ENCODE results near the gene PAQR9.
A peak's percentile ranks its signal among the peaks of the same experiment; 100 is the strongest.

Gene PAQR9

DNA sequence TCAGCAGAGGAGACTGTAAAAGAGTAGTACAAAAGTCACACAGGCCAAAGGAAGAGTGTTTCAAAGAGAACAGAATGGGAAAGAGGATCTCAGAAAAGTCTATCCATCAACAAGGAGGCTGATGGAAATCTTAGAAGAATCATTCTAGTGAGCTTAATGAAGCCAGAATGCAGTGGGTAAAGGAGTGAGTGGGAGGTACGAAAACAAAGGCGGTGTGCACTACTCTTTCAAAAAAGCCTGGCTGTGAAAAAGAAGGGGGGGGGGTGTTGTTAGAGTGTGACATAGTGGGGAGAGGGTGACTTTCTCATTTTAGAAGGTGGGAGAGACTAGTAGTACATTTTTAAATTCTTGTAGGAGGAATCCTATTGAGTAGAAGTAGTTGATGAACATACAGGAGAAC is 11.7 kb downstream of the PAQR9 start:
- no peak for DNase-seq (ENCODE audit: low read depth in 3 of 3)

DNA sequence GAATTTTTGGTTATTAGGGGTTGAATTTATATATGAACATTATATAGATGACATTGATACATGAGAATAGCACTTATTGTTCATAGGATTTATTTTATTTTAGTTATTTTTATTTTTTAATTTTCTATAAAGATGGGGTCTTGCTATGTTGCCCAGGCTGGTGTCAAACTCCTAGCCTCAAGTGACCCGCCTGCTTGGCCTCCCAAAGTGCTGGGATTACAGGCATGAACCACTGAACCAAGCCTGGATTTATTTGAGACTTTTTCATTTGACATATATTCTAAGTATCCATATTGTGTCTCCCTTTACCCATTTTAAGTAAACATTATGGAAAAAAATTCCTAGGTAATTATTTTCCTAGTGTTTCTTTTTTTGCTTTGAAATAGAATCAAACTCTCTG is 12.5 kb downstream of the PAQR9 start:
- DNase-seq (ENCODE audit: low read depth in 3 of 3), result no peak

DNA sequence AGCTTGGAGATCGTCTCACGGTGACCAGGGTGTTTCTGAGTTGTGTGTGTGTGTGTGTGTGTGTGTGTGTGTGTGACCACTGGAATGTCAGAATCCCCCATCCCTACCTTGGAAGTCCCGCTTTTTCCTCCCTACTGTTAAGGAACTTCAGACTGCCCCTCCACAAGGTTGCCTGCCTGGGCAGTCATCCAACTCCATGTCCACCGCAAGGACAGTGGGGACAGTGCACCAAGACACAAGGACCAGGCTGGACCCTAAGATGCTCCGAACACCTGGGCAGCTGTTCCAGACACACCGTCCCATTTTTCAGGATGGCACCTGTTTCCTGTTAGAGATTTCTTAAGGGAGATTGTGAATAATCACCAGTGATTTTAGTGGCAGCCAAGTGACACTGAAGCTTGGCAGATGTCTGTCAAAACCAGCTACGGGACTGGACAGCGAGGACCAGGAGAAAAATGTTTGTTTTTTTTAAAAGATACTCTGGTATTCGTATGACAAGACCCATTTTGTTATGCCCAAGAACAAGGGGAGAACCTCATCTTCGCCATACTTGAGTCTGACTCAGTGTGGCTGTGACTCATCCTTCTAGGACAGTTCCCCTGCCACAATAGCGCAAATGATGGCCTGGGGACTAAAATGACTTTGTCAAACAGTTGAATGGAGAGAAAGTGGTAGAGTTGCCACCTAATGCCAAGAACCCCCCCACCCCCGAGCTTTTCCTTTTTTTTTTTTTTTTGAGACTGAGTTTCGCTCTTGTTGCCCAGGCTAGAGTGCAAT is 15.5 kb downstream of the PAQR9 start:
- DNase-seq (ENCODE audit: low read depth in 3 of 3), result peak in 2 of 3 experiments; percentile 7 to 17

DNA sequence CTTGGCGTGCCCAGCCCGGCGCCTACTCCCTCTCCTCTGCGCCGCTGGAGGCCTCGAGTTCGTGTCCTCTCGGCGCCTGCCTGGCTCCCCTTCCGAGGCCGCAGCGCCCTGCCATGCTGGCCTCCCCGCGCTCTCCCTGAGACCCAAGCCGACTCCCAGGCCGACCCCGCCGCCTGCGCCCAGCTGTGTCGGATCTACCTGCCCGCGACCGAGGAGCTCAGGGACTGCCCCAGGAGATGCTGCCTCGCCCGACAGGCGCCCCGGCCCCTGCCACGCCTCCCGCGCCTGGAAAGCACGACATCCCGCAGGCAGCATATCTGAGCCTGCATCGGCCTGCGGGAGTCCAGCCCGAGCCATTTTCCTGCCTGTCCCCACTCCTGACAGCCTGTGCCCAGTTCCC is 16.1 kb downstream of the PAQR9 start:
- DNase-seq (ENCODE audit: low read depth in 3 of 3), result peak in 1 of 3 experiments; percentile 3

DNA sequence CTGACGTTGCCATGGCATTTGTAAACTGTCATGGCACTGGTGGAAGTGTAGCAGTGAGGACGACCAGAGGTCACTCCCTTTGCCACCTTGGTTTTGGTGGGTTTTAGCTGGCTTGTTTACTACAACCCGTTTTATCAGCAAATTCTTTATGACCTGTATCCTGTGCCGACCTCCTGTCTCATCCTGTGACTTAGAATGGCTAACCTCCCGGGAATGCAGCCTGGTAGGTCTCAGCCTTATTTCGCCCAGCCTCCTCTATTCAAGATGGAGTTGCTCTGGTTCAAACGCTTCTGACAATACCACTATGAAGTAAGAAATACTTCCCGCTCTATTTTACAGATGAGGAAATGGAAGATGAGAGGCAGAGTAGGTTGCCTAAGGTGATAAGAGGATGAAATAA is 16.6 kb downstream of the PAQR9 start:
- DNase-seq (ENCODE audit: low read depth in 3 of 3), result no peak

DNA sequence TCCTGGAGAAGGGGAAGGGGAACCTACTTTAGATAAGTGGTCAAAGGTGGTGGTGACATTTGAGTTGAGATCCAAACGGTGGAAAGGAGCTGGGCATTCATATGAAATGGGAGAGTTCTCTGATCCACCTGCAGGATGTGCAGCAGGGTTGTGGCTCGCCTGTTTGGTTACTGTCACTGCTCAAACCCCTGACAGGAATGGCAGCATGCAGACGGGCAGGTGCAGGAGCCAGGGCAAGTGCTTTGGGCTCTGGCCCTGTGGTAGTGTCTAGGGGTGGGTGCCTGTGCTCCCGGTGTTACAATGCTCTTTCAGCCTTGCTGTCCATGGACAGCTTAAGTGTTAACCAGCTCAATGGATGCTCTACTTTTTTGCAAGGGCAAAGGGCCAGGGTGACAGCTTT is 18.5 kb downstream of the PAQR9 start:
- no peak for DNase-seq (ENCODE audit: low read depth in 3 of 3)

DNA sequence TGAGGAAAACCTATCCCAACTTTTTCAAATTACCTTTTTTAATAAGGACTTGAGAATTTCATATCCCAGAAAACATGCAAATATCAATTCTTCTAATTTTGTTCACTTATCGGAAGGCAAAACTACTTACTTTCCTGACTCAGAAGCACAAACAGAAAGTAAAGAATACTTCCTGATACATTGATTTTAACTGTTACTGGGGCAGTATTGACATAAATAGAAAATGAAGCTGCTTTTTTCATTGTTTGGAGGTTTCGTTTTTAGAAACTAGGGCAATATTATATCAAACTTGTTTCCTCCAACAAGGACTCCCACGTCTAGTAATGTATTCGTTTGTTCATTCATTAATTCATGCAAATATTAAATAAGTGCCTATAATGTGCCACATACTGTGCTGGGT is 19.1 kb downstream of the PAQR9 start:
- no peak for DNase-seq (ENCODE audit: low read depth in 3 of 3)

DNA sequence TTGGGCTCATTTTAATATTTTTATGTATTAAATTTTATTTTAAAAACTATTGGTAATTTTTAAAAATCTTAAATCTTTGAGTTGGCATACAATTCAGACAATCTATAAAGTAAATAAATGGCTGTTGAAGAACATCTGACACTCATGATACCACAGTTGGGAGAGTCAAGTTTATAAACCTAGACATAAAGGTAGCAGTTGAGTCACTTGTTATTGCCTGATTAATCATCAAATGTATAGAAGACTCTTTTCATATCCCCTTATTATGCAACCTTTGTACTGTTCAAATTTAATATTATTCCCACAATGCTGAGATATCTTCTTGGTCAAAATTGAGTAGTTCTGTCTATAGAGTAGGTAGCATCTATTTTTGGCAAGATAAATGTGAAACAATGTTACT is 19.6 kb downstream of the PAQR9 start:
- DNase-seq (ENCODE audit: low read depth in 3 of 3), result no peak

DNA sequence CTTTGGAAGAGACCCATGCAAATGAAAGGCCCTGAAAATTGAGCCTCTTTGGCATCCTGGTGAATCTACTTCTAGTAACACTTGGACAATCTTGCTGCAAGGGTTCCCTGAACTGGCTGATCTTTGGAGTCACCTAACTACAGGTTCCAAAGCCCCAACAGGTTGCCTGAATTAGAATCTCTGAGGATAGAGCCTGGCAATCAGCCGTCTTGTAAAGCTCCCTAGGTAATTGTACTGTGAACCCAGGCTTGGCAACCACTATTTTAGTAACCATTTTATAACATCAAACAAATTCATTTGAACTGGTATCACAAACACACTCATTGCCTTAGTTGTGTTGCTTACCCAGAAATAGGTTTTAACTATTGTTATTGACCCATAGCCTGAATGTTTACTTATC is 20.1 kb downstream of the PAQR9 start:
- DNase-seq (ENCODE audit: low read depth in 3 of 3), result no peak

DNA sequence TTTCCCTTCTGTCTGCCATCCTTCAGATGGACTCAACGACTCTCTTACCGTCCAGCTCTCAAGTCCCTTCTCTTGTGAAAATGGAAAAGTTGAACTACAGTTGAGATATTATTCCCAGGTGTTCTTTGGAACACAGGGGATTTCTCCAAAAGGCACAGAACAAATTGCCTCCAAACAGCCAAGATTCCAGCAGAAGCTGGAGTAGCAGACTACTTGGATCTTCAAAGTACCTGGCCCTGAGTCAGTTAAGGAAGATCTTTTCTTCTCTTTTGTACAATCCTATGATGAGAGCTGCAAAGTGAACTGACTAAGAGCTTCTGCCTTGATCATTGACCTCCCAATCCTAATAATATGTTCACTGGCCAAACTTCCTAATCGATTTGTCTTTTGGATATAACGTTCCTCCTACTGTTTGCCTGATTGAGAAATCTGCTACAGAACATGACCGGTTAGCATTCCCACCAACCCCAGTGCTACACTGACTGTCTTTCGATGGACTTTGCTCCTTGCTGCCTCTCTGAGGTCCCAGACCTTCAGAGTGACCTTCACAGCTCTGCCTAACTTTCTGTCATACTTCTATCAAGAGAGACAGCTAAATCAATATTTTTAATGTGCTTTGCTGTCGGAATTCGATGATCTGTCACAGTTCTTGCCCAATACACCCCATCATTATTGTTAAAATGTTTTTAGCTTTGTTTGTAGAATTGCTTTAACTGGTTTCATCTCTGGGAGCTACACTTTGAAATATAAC is 21.9 kb downstream of the PAQR9 start:
- DNase-seq (ENCODE audit: low read depth in 3 of 3), result no peak

DNA sequence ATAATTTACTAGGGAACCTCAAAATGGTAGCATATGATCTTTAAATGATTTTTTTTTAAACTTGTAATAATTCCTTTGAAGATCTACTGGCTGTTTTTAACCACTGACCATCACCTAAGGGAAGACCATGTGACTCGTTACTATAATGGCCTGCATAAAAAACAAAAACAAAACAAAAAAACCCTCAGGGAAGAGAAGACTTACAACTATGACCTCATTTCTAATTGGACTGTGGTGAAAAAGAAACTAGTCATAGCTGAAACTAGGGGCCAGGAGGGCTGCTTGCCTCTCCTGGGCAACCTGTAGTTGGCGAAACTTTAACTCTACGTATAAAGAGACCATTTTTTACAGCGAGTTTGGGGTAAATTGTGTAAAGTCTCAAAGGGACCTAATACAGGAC is 23.0 kb downstream of the PAQR9 start:
- DNase-seq (ENCODE audit: low read depth in 3 of 3), result no peak

DNA sequence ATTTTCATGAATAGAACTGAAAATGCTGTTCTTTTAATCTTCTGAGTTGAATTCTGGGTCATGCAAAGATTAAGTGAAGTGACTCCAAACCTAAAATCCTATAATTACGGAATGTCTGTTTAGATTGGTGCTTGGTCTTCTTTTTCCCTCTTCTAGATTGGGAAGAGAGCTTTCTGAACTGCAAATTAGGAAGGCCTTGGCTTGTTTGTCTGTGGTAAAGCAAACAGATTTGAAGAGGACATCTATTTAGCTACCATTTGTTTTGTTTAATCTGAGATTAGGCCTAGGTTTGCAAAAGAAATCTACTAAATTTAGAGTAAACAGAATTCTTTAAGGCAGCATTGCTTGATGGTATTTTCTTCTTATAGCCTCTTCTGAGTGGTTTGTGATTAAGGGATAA is 23.5 kb downstream of the PAQR9 start:
- no peak for DNase-seq (ENCODE audit: low read depth in 3 of 3)

DNA sequence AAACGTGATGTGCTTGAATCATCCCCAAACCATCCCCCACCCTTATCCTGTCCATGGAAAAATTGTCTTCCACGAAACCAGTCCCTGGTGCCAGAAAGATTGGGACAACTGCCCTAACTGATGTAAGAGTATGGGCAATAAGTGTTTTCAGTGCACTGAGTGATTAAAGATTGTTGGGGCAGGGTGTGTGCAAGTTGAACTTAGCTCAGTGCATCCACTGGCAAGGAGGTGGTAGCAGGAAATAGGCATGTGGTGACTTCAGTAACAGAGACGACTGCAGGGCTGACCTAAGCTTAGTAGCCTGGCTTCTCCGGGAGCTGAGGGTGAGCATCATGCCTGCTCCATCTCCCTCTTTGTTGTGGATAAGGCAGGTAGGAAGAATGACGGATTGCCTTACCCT is 27.5 kb downstream of the PAQR9 start:
- DNase-seq (ENCODE audit: low read depth in 3 of 3), result no peak

DNA sequence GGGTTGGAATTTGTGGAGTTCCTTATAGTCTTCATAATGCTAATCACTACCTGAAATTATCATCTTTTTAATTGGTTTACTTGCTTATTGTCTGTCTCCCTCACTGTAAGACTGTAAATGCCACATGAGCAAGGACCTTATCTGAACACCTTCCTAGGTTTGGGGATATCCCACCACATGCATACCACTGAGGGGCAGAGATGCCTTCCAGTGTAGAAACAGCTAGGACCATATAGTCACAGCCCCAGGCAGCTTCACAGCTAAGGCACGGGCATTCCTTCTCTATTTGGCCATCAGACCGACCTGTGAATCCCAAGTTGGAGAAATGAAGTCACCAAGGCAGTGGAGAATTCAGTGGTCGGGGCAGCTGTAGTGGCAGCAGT is 28.6 kb downstream of the PAQR9 start:
- no peak for DNase-seq (ENCODE audit: low read depth in 3 of 3)

DNA sequence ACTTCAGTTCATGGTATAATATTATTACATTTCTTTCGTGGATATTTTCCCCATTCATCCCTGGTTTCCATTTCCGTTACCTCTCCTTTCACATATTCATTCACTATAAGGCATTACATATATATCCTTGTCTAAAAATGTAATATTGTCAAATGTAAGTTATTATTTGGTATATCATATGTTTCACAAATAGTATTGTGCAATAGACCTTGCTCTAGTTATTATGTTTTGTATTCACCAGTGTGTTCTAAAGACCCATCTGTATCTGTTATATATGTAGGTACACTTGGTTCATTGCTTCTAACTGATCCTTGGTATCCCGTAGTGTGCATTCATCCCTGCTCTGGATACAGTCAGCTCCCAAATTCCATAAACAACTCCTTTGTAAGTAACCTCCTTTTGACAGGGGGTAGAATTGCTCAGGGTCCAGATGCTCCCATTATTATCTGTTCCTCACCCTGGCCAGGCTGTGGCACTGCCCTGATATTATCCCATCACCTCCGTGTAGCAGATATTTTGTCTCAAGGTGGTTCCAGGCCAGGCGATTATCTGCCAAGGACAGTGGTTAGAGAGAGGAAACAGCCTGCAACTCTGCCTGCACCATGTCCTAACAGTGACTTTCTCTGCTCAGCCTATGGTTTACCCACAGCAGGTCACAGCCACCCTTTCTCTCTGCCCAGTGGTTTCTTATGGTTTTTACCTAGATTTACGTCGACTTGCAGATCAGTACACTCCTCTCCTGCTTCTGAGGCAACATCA is 29.2 kb downstream of the PAQR9 start:
- DNase-seq (ENCODE audit: low read depth in 3 of 3), result no peak

DNA sequence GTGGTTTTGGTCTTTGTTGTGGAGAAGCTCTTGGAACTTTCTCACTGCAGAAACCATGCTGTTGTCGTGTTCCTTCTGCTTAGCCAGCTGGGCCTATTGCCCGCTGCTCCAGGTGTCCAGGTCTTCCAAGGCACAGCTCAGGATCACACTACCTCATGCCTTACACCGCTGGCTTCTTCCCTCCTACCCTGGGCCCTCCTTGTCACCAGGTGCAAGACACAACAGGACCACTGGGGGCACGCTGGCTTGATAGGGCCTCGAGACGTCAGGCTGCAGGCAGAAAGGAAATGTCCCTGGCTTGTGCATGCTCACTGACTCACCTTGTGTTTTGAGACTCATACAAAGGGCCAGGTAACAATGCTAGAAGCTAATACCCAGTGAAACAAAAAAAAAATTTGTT is 32.3 kb downstream of the PAQR9 start:
- DNase-seq (ENCODE audit: low read depth in 3 of 3), result peak in 1 of 3 experiments; percentile 19

DNA sequence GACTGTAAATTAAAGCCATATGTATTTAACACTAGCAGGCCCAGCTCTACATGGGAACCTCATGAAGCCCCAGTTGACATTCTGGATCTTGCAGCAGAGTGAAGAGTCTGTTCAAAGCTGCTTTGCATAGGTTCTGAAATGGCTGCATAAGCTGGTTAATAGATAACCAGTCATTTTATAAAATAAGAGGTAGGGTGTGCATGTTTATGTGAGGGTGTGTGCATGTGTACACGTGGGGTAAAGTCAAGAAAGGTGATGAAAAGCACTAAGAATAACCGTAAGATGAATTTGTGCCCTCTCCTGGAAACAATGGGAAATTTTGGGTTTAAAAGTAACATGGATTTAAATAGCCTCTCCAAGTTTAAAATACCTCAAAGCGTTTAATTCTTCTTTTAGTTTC is 33.0 kb downstream of the PAQR9 start:
- DNase-seq (ENCODE audit: low read depth in 3 of 3), result no peak

DNA sequence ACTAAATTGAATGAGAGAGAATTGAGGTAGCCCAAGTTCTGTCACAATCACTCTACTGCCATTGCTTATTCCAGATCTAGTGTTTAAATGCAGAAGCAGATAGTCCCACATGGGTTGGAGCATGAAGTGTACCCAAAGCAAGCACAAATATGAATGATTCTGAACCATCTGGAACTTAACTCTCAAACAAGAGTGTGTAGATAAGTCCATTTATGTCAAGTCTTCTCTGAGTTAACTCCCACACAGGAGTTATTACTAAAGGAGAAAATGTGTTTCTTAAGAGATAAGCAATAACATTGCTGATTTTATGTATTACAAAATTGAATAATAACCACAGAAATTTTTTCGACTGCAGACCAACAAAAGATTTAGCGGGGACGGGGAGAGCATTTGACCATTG is 33.6 kb downstream of the PAQR9 start:
- DNase-seq (ENCODE audit: low read depth in 3 of 3), result no peak

DNA sequence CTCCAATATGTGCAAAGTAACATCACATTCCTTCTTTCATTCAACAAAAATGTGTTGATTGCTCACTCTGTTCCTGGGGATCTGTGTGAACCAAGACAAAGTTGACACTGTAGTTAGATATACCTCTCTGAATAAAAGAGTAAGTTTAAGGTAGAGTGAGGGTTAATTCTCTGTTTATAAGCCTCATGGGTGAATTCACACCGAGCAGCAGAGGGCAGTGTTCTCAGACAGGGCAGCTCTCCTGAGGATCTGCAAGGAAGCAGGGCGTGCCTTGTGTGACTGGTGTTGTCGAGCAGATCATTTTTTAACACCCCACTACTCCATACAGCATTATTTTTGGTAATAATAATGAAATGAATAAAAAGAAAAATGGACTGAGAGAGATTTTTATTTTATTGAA is 34.4 kb downstream of the PAQR9 start:
- DNase-seq (ENCODE audit: low read depth in 3 of 3), result peak in 1 of 3 experiments; percentile 35

DNA sequence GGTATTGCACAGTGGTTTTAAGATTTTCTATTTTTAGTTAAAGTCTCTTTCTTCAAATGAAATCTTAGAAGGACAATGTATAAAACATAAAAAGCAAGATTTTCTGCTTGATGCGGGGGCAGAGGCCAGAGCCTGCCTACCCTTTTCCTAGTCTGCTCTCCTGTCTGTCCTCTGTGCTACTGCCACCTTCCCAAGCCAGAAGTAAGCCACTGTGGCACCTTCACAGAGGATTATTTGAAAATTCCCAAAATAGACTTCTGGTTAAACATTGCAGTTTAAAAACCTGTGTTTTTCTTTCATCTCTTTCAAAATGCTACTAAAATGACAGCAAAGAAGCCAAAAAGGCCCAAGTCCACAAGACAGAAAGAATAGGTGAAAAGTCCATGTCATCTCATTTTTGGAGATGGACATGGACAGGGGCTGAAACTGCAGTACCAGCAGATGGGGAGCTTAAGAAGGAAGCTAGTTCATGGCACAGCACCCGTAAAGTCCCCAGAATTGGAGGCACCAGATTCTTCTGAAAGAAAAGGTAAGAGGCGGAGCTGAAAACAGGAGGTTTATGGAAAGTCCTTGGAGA is 37.0 kb downstream of the PAQR9 start:
- DNase-seq (ENCODE audit: low read depth in 3 of 3), result no peak

DNA sequence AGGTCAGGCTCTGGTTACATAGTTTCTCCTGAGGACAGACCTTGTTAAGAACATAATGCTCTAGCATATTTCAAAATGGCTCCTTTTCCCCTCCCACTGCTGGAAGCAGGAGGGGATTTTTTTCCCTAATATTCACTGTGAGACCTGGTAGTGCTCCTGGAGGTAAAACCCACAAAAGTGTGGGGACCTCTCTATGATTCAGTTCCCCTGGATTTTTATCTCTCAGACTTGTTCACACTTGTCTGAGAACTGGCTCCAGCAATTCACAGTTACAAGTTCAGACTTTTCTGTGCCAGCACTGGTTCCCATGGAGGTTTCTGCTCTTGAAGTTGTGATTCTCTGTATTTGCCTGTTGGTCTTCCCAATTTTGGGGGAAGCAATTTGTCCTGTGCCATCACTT is 38.3 kb downstream of the PAQR9 start:
- no peak for DNase-seq (ENCODE audit: low read depth in 3 of 3)

DNA sequence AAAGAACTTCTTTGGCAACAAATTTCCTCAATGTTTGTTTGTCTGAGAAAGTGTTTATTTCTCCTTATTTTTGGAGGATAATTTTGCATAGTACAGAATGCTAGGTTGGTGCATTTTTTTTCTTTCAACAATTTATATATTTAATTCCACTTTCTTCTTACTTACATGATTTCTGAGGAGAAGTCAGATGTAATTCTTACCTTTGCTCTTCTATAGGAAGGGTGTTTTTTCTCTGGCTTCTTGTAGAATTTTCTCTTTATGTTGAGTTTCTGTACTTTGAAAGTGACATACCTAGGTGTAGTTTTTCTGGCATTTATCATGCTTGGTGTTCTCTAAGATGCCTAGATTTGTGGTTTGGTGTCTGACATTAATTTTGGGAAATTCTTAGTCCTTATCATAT is 39.8 kb downstream of the PAQR9 start:
- DNase-seq (ENCODE audit: low read depth in 3 of 3), result no peak
